GM12878 (cell line): ENCODE results near the gene GAGE12J. TPM values are rescaled to one million over a fixed set of nuclear protein-coding genes. Genes with fewer than 3 reads are reported as not detected.

Experiments
- ATAC-seq: fragments of 200-7000 bp; cut with Tn5 transposase; 3 replicates; pipeline ENCODE4 v1.9.1; 2020; ENCODE audit warnings: mild to moderate bottlenecking, moderate library complexity
- BruUV-seq: library from RNA; stranded (reverse); fragments of 400-500 nt; replicated peaks from 2 replicates; lab custom pipeline; 2021; lab: Mats Ljungman, UMichigan
- CTCF ChIA-PET: fragments of 300-600 bp; sonication (Branson Sonifier 250); formaldehyde crosslinking; extraction: SDS; loops from one replicate; lab custom pipeline; 2021; ENCODE audit warnings: inconsistent platforms; lab: Yijun Ruan, JAX
- POLR2A ChIA-PET: fragments of 350-600 bp; formaldehyde crosslinking; extraction: SDS; loops from one replicate; lab custom pipeline; 2021; ENCODE audit warnings: inconsistent platforms; lab: Charles Lee
- RAD21 ChIA-PET: fragments of 300-600 bp; sonication (Branson Sonifier 250); formaldehyde crosslinking; loops from one replicate; lab custom pipeline; 2023; ENCODE audit warnings: antibody characterized with exemption; ENCODE audit not compliant: unreplicated experiment; lab: Charles Lee
- SMC1A ChIA-PET: fragments of 300-600 bp; sonication (Branson Sonifier 250); formaldehyde crosslinking; loops from one replicate; lab custom pipeline; 2023; ENCODE audit not compliant: unreplicated experiment, uncharacterized antibody; lab: Charles Lee
- DNase-seq: peaks from one replicate; pipeline ENCODE4 v3.0.0-alpha.2; 2011; ENCODE audit warnings: low read depth, low spot score
- FAIRE-seq: peaks from 3 replicates; lab custom pipeline; 2011; peaks lifted over from hg19 to GRCh38; lab: Jason Lieb, UNC
- H2AFZ ChIP-seq: 2 replicates; pipeline ENCODE4 v1.6.0; 2011; ENCODE audit warnings: low read depth, low read length, control low read depth; ENCODE audit not compliant: control insufficient read depth
- H3K27ac ChIP-seq: 2 replicates; pipeline ENCODE4 v1.5.1; 2011; ENCODE audit warnings: control low read depth; ENCODE audit not compliant: control insufficient read depth, insufficient read depth
- H3K27me3 ChIP-seq, 2 experiments: replicated peaks in 1 of 2; 2 replicates each; pipeline versions ENCODE4 v1.6.0 to v1.6.1; 2011; ENCODE audit warnings: low read length in 1 of 2; ENCODE audit not compliant: control insufficient read depth in 2 of 2, insufficient read depth in 2 of 2
- H3K36me3 ChIP-seq, 2 experiments: 2 replicates each; pipeline ENCODE4 v1.5.1; 2011; ENCODE audit warnings: low read length in 1 of 2; ENCODE audit not compliant: control insufficient read depth in 2 of 2, insufficient read depth in 2 of 2
- H3K4me1 ChIP-seq: 2 replicates; pipeline ENCODE4 v1.6.1; 2011; ENCODE audit warnings: mild to moderate bottlenecking, low read length, moderate library complexity, mixed read lengths; ENCODE audit not compliant: control insufficient read depth, insufficient read depth
- H3K4me2 ChIP-seq: 2 replicates; pipeline ENCODE4 v1.6.0; 2011; ENCODE audit warnings: control low read depth; ENCODE audit not compliant: control insufficient read depth, insufficient read depth
- H3K4me3 ChIP-seq: fragments of 200-600 bp; sonication (generic); 2 replicates; pipeline ENCODE4 v1.5.1; 2016
- H3K79me2 ChIP-seq: 2 replicates; pipeline ENCODE4 v1.6.0; 2011; ENCODE audit warnings: low read length; ENCODE audit not compliant: control insufficient read depth, insufficient read depth
- H3K9ac ChIP-seq: 2 replicates; pipeline ENCODE4 v1.8.0; 2011; ENCODE audit warnings: low read length, control low read depth, mixed read lengths; ENCODE audit not compliant: control insufficient read depth, insufficient read depth
- H3K9me3 ChIP-seq: replicated peaks from 3 replicates; pipeline ENCODE4 v1.5.1; 2011; ENCODE audit warnings: mild to moderate bottlenecking, low read length; ENCODE audit not compliant: control insufficient read depth, insufficient read depth
- H4K20me1 ChIP-seq: 2 replicates; pipeline ENCODE4 v1.6.0; 2011; ENCODE audit not compliant: control insufficient read depth, insufficient read depth
- BMI1 ChIP-seq: fragments of 450-650 bp; IDR thresholded peaks from 2 replicates; pipeline ENCODE4 v1.6.1; 2016; ENCODE audit warnings: mild to moderate bottlenecking, moderate library complexity, borderline replicate concordance
- BRCA1 ChIP-seq: IDR thresholded peaks from 2 replicates; pipeline ENCODE4 v1.6.1; 2011; ENCODE audit warnings: low read depth, low read length, improper control_type of control experiment
- EP300 ChIP-seq, 2 experiments: fragments of 150-350 bp in 1 of 2; IDR thresholded peaks; 2 replicates each; pipeline ENCODE4 v1.6.1; 2011 to 2012; ENCODE audit warnings: low read depth in 2 of 2, low read length in 2 of 2, borderline replicate concordance in 1 of 2, improper control_type of control experiment in 1 of 2, inconsistent platforms in 1 of 2; ENCODE audit not compliant: control insufficient read depth in 1 of 2
- HDAC6 ChIP-seq: fragments of 200-600 bp; sonication (generic); IDR thresholded peaks from one replicate; pipeline ENCODE4 v1.8.0; 2017; ENCODE audit warnings: antibody characterized with exemption; ENCODE audit not compliant: unreplicated experiment
- HDGF ChIP-seq: fragments of 450-650 bp; IDR thresholded peaks from 2 replicates; pipeline ENCODE4 v1.6.1; 2016; ENCODE audit warnings: antibody characterized with exemption
- LARP7 ChIP-seq: fragments of 450-650 bp; IDR thresholded peaks from 2 replicates; pipeline ENCODE4 v1.6.1; 2017; ENCODE audit warnings: mild to moderate bottlenecking
- MXI1 ChIP-seq: fragments of 150-350 bp; IDR thresholded peaks from 2 replicates; pipeline ENCODE4 v1.6.1; 2011; ENCODE audit warnings: low read depth, mild to moderate bottlenecking, inconsistent platforms, low read length, improper control_type of control experiment
- MYB ChIP-seq: fragments of 150-350 bp; IDR thresholded peaks from 2 replicates; pipeline ENCODE4 v1.6.1; 2014; ENCODE audit warnings: mild to moderate bottlenecking, low read depth, low read length, borderline replicate concordance
- MYC ChIP-seq: IDR thresholded peaks from 2 replicates; pipeline ENCODE4 v1.6.1; 2011; ENCODE audit warnings: mild to moderate bottlenecking, low read length, moderate library complexity, inconsistent platforms; ENCODE audit not compliant: insufficient read depth, insufficient replicate concordance, insufficient read length, severe bottlenecking
- RCOR1 ChIP-seq: conservative IDR thresholded peaks from 2 replicates; pipeline ENCODE4 v1.6.1; 2012; ENCODE audit warnings: low read depth, low read length, improper control_type of control experiment
- RUNX3 ChIP-seq: IDR thresholded peaks from 2 replicates; pipeline ENCODE4 v1.6.1; 2012; ENCODE audit warnings: low read length, inconsistent platforms
- SMC3 ChIP-seq: IDR thresholded peaks from 2 replicates; pipeline ENCODE4 v1.6.1; 2011; ENCODE audit warnings: low read length, improper control_type of control experiment, borderline replicate concordance
- SP1 ChIP-seq: IDR thresholded peaks from one replicate; pipeline ENCODE4 v1.6.1; 2011; ENCODE audit warnings: low read depth, low read length
- SPI1 ChIP-seq: IDR thresholded peaks from 2 replicates; pipeline ENCODE4 v1.6.1; 2011; ENCODE audit warnings: low read depth, mild to moderate bottlenecking, low read length, moderate library complexity, borderline replicate concordance; ENCODE audit not compliant: insufficient read depth
- TCF3 ChIP-seq: IDR thresholded peaks from 2 replicates; pipeline ENCODE4 v1.6.1; 2012; ENCODE audit warnings: low read depth, mild to moderate bottlenecking, low read length, borderline replicate concordance; ENCODE audit not compliant: insufficient read depth
- USF2 ChIP-seq: IDR thresholded peaks from 2 replicates; pipeline ENCODE4 v1.6.1; 2011; ENCODE audit warnings: low read depth, low read length, improper control_type of control experiment, borderline replicate concordance
- ZBED1 ChIP-seq: IDR thresholded peaks from 2 replicates; pipeline ENCODE4 v1.6.1; 2016; ENCODE audit warnings: borderline replicate concordance
- ZNF217 ChIP-seq: fragments of 450-650 bp; IDR thresholded peaks from 2 replicates; pipeline ENCODE4 v1.6.1; 2017; ENCODE audit warnings: antibody characterized with exemption, mild to moderate bottlenecking
- WGBS: methylation state at CpG from one replicate; pipeline ENCODE4 v1.1.6; 2016; ENCODE audit warnings: low lambda C conversion rate; ENCODE audit not compliant: insufficient replicate concordance, insufficient coverage; ENCODE audit errors: missing lambda C conversion rate; 5-methylcytosine and 5-hydroxymethylcytosine counted together
- in situ Hi-C: fragments of 300-500 bp; cut with MboI; formaldehyde crosslinking; loops from 9 replicates; pipeline ENCODE4 v1.14.3; 2018; ENCODE audit warnings: mixed read lengths
- intact Hi-C: fragments of 100-400 bp; cut with micrococcal nuclease; formaldehyde crosslinking; loops from one replicate; pipeline ENCODE4 v1.14.2; 2022; ENCODE audit not compliant: unreplicated experiment
- polyA plus RNA-seq, 11 experiments: library from polyadenylated mRNA; depleted of rRNA in 4 of 11; unstranded in 6 of 11; stranded (reverse) in 5 of 11; fragments of >200 nt; fragmentation: Nextera tagmentation in 4 of 11; fragmentation: Illumina TruSeq in 1 of 11; extraction: Ambion mirVana in 4 of 11; extraction: Trizol in 1 of 11; gene quantifications; 1 replicate in 1 of 11; 2 replicates in 10 of 11; pipeline versions ENCODE4 v1.2.1 to v1.2.3, GENCODE V29; 2011 to 2016; ENCODE audit warnings: inconsistent platforms in 2 of 11, missing spikeins in 2 of 11, low read depth in 1 of 11
- total RNA-seq, 4 experiments: library from RNA; depleted of rRNA in 3 of 4; stranded (reverse); fragments of >200 nt in 3 of 4; fragmentation: Illumina TruSeq in 1 of 4; extraction: Trizol in 1 of 4; gene quantifications; 2 replicates each; pipeline versions ENCODE4 v1.2.1 to v1.2.3, GENCODE V29; 2013 to 2021

Gene GAGE12J
- total and polyA plus RNA-seq, 10 of the 15 experiments (the other 5 are each of a cell fraction or from before 2014, with no cell fraction given): not detected

GRCh38 chrX:49300703-49301102 is 21.1 kb upstream of the GAGE12J start:
- ATAC-seq (no peak), FAIRE-seq (no peak)
- RAD21 ChIA-PET: no interaction called here
- Histone ChIP-seq H3K79me2 (no peaks in the 10 kb centered on the region), H3K4me3 (no peak overlapping the region), H4K20me1 (no peaks in the 10 kb centered on the region), H3K9me3 (no peaks in the 10 kb centered on the region), H2AFZ (no peak overlapping the region), H3K36me3 (no peaks in the 10 kb centered on the region), H3K4me2 (no peak overlapping the region), H3K4me1 (no peaks in the 10 kb centered on the region)
- no TSS peak for BruUV-seq
- WGBS: 23% methylated on average over 1 of the region's 1 CpG
- SMC1A ChIA-PET: no interaction called here
- in situ Hi-C loops: no loop called here
- POLR2A ChIA-PET: no interaction called here
- no peak for TF ChIP-seq MYB
- TF ChIP-seq EP300 (IDR thresholded peaks at IDR 0.05; ENCODE audit: borderline replicate concordance in 1 of 2, control insufficient read depth in 1 of 2, low read depth in 2 of 2, low read length in 2 of 2): no peak
- no peak for TF ChIP-seq ZBED1
- TF ChIP-seq TCF3: no peak
- TF ChIP-seq SMC3: no peak
- no peak for TF ChIP-seq MYC
- TF ChIP-seq SP1: no peak
- TF ChIP-seq, all 136 proteins: peak for 0
- Histone ChIP-seq H3K27ac (no peak overlapping the region), H3K27me3 (no peaks in the 10 kb centered on the region), H3K9ac (no peak overlapping the region)
- DNase-seq: no peak
- intact Hi-C loops: no loop called here
- CTCF ChIA-PET: interaction anchor here (0.6 to 0.9 kb wide), 3 partner anchors 8 to 1131 kb away, joined by 3 to 5 read pairs (median 4); no protein-coding TSS in a partner anchor

DNA sequence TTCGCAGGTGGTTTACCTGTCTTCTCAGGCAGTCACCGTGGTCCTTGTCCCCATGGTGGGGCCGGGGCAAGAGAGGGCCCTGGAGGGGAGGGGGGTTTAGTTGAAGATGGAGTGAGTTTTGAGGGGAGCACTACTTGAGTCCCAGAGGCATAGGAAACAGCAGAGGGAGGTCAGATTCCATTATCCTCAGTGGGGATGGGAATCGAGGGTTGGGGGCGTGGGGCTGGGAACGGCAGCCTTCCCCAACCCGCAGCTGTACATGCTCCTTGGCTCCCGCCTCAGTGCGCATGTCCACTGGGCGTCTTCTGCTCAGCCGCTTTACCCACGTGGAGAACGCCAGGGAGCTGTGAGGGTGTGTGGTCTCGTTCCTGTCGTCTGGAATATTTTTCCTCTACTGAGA is 18.5 kb upstream of the GAGE12J start, which contains the start of gene GAGE10:
GAGE10 (plus strand) TSS at position 301 of the 400 bp plus-strand sequence. CDS start 1,214 bp downstream, outside the sequence.
- Histone ChIP-seq H3K9ac (no peak within 1 kb of the TSS), H3K36me3 (no peaks in the 10 kb centered on the region), H2AFZ (no peak within 1 kb of the TSS), H3K9me3 (no peaks in the 10 kb centered on the region), H3K27ac (no peak within 1 kb of the TSS), H3K4me1 (no peaks in the 10 kb centered on the region), H3K79me2 (no peaks in the 10 kb centered on the region), H3K27me3 (no peaks in the 10 kb centered on the region), H3K4me2 (no peak within 1 kb of the TSS), H3K4me3 (no peak within 1 kb of the TSS), H4K20me1 (no peaks in the 10 kb centered on the region)
- ATAC-seq (no peak), FAIRE-seq (no peak), DNase-seq (no peak)
- in situ Hi-C loops: no loop called here
- ChIA-PET SMC1A (no interaction called here), CTCF (no interaction called here), POLR2A (no interaction called here), RAD21 (no interaction called here)
- no TSS peak for BruUV-seq
- 49% methylated on average over 11 of the region's 15 CpGs for WGBS
- intact Hi-C loops: no loop called here
- no peak for TF ChIP-seq BMI1
- TF ChIP-seq HDAC6: no peak
- no peak for TF ChIP-seq USF2
- no peak for TF ChIP-seq RUNX3
- no peak for TF ChIP-seq RCOR1
- TF ChIP-seq ZNF217: no peak
- TF ChIP-seq BRCA1: no peak
- no peak for TF ChIP-seq SPI1
- no peak for TF ChIP-seq HDGF
- no peak for TF ChIP-seq LARP7
- TF ChIP-seq MXI1: no peak
